GM12878 (cell line): Measurements from ENCODE around the gene ANKS1A. TPM values are rescaled to one million over a fixed set of nuclear protein-coding genes. Genes with fewer than 3 reads are reported as not detected.
A peak's percentile ranks its signal among the peaks of the same experiment; 100 is the strongest.

ENCODE experiments used
- CHD1 ChIP-seq: IDR thresholded peaks from 2 replicates; pipeline ENCODE4 v1.6.1; 2012; ENCODE audit warnings: low read depth, low read length, improper control_type of control experiment
- HDAC2 ChIP-seq: fragments of 200-600 bp; sonication (generic); IDR thresholded peaks from 2 replicates; pipeline ENCODE4 v1.6.1; 2017
- MAX ChIP-seq: IDR thresholded peaks from 2 replicates; pipeline ENCODE4 v1.6.1; 2012; ENCODE audit warnings: low read depth, low read length, improper control_type of control experiment
- NFIC ChIP-seq: IDR thresholded peaks from 2 replicates; pipeline ENCODE4 v1.6.1; 2012; ENCODE audit warnings: low read depth, mild to moderate bottlenecking, inconsistent platforms, low read length, moderate library complexity
- REST ChIP-seq: IDR thresholded peaks from 2 replicates; pipeline ENCODE4 v1.6.1; 2012; ENCODE audit warnings: mild to moderate bottlenecking, low read depth, low read length
- polyA plus RNA-seq, 11 experiments: library from polyadenylated mRNA; depleted of rRNA in 4 of 11; unstranded in 6 of 11; stranded (reverse) in 5 of 11; fragments of >200 nt; fragmentation: Nextera tagmentation in 4 of 11; fragmentation: Illumina TruSeq in 1 of 11; extraction: Ambion mirVana in 4 of 11; extraction: Trizol in 1 of 11; gene quantifications; 1 replicate in 1 of 11; 2 replicates in 10 of 11; pipeline versions ENCODE4 v1.2.1 to v1.2.3, GENCODE V29; 2011 to 2016; ENCODE audit warnings: inconsistent platforms in 2 of 11, missing spikeins in 2 of 11, low read depth in 1 of 11
- total RNA-seq, 4 experiments: library from RNA; depleted of rRNA in 3 of 4; stranded (reverse); fragments of >200 nt in 3 of 4; fragmentation: Illumina TruSeq in 1 of 4; extraction: Trizol in 1 of 4; gene quantifications; 2 replicates each; pipeline versions ENCODE4 v1.2.1 to v1.2.3, GENCODE V29; 2013 to 2021
- TF ChIP-seq, protein P1 (sequence below): fragments of 450-650 bp; IDR thresholded peaks from 2 replicates; pipeline ENCODE4 v1.6.1; 2017; ENCODE audit warnings: mild to moderate bottlenecking, moderate library complexity
- TF ChIP-seq, protein P2 (sequence below): IDR thresholded peaks from 2 replicates; pipeline ENCODE4 v1.6.1; 2012; ENCODE audit warnings: low read length, inconsistent platforms

Gene ANKS1A
- total and polyA plus RNA-seq, 10 of the 15 experiments (the other 5 are each of a cell fraction or from before 2014, with no cell fraction given) = 0.60 to 7.0 (median 3.0) TPM

DNA sequence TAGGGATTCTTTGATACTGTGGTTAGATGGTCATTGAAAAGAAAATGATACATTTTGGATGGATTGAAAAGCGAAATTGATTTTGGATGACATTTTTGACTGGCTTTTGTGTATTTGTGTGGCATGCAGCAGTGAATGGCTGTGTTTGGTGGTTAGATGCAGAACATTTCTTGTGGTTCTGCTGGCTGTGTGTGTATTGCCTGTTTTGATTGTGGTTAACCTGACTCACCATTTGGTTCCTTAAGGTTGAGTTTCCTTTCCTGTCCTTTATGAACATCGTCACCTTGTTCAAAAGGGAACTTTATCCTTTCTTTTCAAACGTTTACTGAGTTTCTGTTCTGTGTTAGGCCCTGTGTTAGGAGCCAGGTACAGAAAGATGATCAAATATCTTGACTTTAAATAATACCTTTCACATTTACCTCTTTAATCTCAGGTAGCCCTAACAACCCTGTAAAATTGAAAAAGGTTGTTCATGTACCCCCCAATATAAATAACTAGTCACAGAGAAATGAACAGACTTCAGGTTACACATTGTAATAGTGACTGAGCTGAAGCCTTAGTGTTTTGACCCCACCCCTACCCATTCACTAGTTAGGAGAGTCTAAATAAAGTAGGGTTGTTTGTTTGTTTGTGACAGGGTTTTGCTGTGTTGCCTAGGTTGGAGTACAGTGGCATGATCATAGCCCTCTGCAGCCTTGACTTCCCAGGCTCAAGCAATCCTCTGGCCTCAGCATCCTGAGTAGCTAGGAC lies 23.8 kb downstream of the ANKS1A start (continued):
- TF ChIP-seq CHD1 (no peak), NFIC (peak; percentile 63; the same call in 1 of the 2 replicates), MAX (no peak), REST (no peak), HDAC2 (no peak)
- TF ChIP-seq, protein P1, sequence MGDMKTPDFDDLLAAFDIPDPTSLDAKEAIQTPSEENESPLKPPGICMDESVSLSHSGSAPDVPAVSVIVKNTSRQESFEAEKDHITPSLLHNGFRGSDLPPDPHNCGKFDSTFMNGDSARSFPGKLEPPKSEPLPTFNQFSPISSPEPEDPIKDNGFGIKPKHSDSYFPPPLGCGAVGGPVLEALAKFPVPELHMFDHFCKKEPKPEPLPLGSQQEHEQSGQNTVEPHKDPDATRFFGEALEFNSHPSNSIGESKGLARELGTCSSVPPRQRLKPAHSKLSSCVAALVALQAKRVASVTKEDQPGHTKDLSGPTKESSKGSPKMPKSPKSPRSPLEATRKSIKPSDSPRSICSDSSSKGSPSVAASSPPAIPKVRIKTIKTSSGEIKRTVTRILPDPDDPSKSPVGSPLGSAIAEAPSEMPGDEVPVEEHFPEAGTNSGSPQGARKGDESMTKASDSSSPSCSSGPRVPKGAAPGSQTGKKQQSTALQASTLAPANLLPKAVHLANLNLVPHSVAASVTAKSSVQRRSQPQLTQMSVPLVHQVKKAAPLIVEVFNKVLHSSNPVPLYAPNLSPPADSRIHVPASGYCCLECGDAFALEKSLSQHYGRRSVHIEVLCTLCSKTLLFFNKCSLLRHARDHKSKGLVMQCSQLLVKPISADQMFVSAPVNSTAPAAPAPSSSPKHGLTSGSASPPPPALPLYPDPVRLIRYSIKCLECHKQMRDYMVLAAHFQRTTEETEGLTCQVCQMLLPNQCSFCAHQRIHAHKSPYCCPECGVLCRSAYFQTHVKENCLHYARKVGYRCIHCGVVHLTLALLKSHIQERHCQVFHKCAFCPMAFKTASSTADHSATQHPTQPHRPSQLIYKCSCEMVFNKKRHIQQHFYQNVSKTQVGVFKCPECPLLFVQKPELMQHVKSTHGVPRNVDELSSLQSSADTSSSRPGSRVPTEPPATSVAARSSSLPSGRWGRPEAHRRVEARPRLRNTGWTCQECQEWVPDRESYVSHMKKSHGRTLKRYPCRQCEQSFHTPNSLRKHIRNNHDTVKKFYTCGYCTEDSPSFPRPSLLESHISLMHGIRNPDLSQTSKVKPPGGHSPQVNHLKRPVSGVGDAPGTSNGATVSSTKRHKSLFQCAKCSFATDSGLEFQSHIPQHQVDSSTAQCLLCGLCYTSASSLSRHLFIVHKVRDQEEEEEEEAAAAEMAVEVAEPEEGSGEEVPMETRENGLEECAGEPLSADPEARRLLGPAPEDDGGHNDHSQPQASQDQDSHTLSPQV = no peak
- TF ChIP-seq, protein P2, sequence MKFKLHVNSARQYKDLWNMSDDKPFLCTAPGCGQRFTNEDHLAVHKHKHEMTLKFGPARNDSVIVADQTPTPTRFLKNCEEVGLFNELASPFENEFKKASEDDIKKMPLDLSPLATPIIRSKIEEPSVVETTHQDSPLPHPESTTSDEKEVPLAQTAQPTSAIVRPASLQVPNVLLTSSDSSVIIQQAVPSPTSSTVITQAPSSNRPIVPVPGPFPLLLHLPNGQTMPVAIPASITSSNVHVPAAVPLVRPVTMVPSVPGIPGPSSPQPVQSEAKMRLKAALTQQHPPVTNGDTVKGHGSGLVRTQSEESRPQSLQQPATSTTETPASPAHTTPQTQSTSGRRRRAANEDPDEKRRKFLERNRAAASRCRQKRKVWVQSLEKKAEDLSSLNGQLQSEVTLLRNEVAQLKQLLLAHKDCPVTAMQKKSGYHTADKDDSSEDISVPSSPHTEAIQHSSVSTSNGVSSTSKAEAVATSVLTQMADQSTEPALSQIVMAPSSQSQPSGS = peak; percentile 67; the same call in 1 of the 2 replicates
